ENCODE data around the gene MLIP.
"Not testable (repeated sequence)": the region's sequence is repeated elsewhere in the genome, so short reads cannot be mapped to it uniquely, and the experiment has no call there.

Gene MLIP

GRCh38 chr6:54156650-54157250 lies 45.5 kb downstream of the MLIP start:
- no peak for DNase-seq

GRCh38 chr6:54157405-54157804 lies 46.2 kb downstream of the MLIP start:
- DNase-seq, result no peak

- DNase-seq, result no peak
Observed at GRCh38 chr6:54173089-54173488, 61.8 kb downstream of the MLIP start.

GRCh38 chr6:54179152-54179551 lies 67.9 kb downstream of the MLIP start:
- no peak for DNase-seq

- no peak for DNase-seq
Observed at GRCh38 chr6:54183616-54184015, 72.4 kb downstream of the MLIP start.

GRCh38 chr6:54185885-54186284 lies 74.6 kb downstream of the MLIP start:
- no peak for DNase-seq

GRCh38 chr6:54188846-54189245 lies 77.6 kb downstream of the MLIP start:
- DNase-seq, result peak in 2 of 3 donors; percentile 21 to 39

- peak; percentile 63 to 82 (median 76) for DNase-seq
Observed at GRCh38 chr6:54191461-54191860, 80.2 kb downstream of the MLIP start.

GRCh38 chr6:54192993-54193392 lies 81.8 kb downstream of the MLIP start:
- no peak for DNase-seq

GRCh38 chr6:54193560-54193959 lies 82.3 kb downstream of the MLIP start:
- no peak for DNase-seq

GRCh38 chr6:54194067-54194466 lies 82.8 kb downstream of the MLIP start:
- DNase-seq, result peak in 1 of 3 donors; percentile 14

GRCh38 chr6:54195637-54196036 lies 84.4 kb downstream of the MLIP start:
- DNase-seq, result no peak

GRCh38 chr6:54196905-54197304 lies 85.7 kb downstream of the MLIP start:
- no peak for DNase-seq

GRCh38 chr6:54198134-54198533 lies 86.9 kb downstream of the MLIP start:
- peak; percentile 46 to 85 (median 72) for DNase-seq

- not testable (repeated sequence) for DNase-seq
Observed at GRCh38 chr6:54203474-54204035, 92.3 kb downstream of the MLIP start.

- DNase-seq, result no peak
Observed at GRCh38 chr6:54204921-54205591, 93.8 kb downstream of the MLIP start.

GRCh38 chr6:54206510-54206909 lies 95.3 kb downstream of the MLIP start:
- peak in 1 of 3 donors; percentile 8 for DNase-seq

- not testable (repeated sequence) for DNase-seq
Observed at GRCh38 chr6:54209983-54210382, 98.7 kb downstream of the MLIP start.

GRCh38 chr6:54214286-54214685 lies 103.0 kb downstream of the MLIP start:
- DNase-seq, result no peak

- DNase-seq, result no peak
Observed at GRCh38 chr6:54216336-54216735, 105.1 kb downstream of the MLIP start.

- peak in 1 of 3 donors; percentile 6 for DNase-seq
Observed at GRCh38 chr6:54217018-54217417, 105.8 kb downstream of the MLIP start.

GRCh38 chr6:54222217-54222616 lies 111.0 kb downstream of the MLIP start:
- DNase-seq, result no peak

GRCh38 chr6:54232703-54233102 lies 121.5 kb downstream of the MLIP start:
- no peak for DNase-seq

- DNase-seq, result no peak
Observed at GRCh38 chr6:54234539-54234938, 123.3 kb downstream of the MLIP start.

Data from suppressor macrophage treated with lipopolysaccharide for 1 hour (primary cell).